WTC11 (cell line): ENCODE measurements around the gene TNFRSF14. TPM values are rescaled to one million over a fixed set of nuclear protein-coding genes. Genes with fewer than 3 reads are reported as not detected.

Experiments used
- ATAC-seq: fragments of 200-7000 bp; cut with Tn5 transposase; 2 replicates; pipeline ENCODE4 v1.10.0; 2021; ENCODE audit warnings: mild to moderate bottlenecking, moderate library complexity
- CTCF ChIA-PET: fragments of 300-600 bp; sonication (Branson Sonifier 250); formaldehyde crosslinking; loops from one replicate; lab custom pipeline; 2021; ENCODE audit warnings: antibody characterized with exemption; lab: Charles Lee
- POLR2A ChIA-PET: fragments of 350-600 bp; sonication (Branson Sonifier 250); formaldehyde crosslinking; loops from one replicate; lab custom pipeline; 2021; ENCODE audit warnings: antibody characterized with exemption; lab: Charles Lee
- DNase-seq: peaks from one replicate; pipeline ENCODE4 v3.0.0; 2021; ENCODE audit warnings: low spot score
- H3K27ac Mint-ChIP-seq: 2 replicates; pipeline ENCODE4 v1.8.0; 2021; ENCODE audit warnings: mixed read lengths
- H3K27me3 Mint-ChIP-seq: 2 replicates; pipeline ENCODE4 v1.8.0; 2021; ENCODE audit warnings: low read depth, mild to moderate bottlenecking, moderate library complexity, mixed read lengths
- H3K36me3 Mint-ChIP-seq: 2 replicates; pipeline ENCODE4 v1.8.0; 2021; ENCODE audit warnings: mixed read lengths
- H3K4me1 Mint-ChIP-seq: 2 replicates; pipeline ENCODE4 v1.8.0; 2022; ENCODE audit warnings: mixed read lengths
- H3K4me3 Mint-ChIP-seq: 2 replicates; pipeline ENCODE4 v1.8.0; 2021; ENCODE audit warnings: mild to moderate bottlenecking, moderate library complexity, mixed read lengths
- H3K9me3 Mint-ChIP-seq: 2 replicates; pipeline ENCODE4 v1.8.0; 2021; ENCODE audit warnings: mixed read lengths
- ETV6 ChIP-seq: sonication (generic); formaldehyde crosslinking; IDR thresholded peaks from 2 replicates; pipeline ENCODE4 v1.8.1; 2022; ENCODE audit warnings: mild to moderate bottlenecking, missing genetic modification reagents
- MXD4 ChIP-seq: fragments of 250-450 bp; sonication (Bioruptor Pico); IDR thresholded peaks from 2 replicates; pipeline ENCODE4 v1.8.0; 2021; ENCODE audit warnings: mild to moderate bottlenecking, moderate library complexity, borderline replicate concordance
- NR2C2 ChIP-seq: sonication (generic); formaldehyde crosslinking; IDR thresholded peaks from 2 replicates; pipeline ENCODE4 v1.8.0; 2022; ENCODE audit warnings: mild to moderate bottlenecking, missing genetic modification reagents
- NR3C1 ChIP-seq: sonication (generic); formaldehyde crosslinking; conservative IDR thresholded peaks from 2 replicates; pipeline ENCODE4 v1.8.1; 2023; ENCODE audit warnings: low read depth, mild to moderate bottlenecking, missing genetic modification reagents
- OVOL2 ChIP-seq: fragments of 250-450 bp; sonication (Bioruptor Pico); IDR thresholded peaks from 2 replicates; pipeline ENCODE4 v1.9.0; 2021; ENCODE audit warnings: mild to moderate bottlenecking, borderline replicate concordance
- ZNF138 ChIP-seq: sonication (generic); formaldehyde crosslinking; conservative IDR thresholded peaks from 2 replicates; pipeline ENCODE4 v1.8.1; 2022; ENCODE audit warnings: mild to moderate bottlenecking, moderate library complexity, missing genetic modification reagents
- ZNF219 ChIP-seq: sonication (generic); formaldehyde crosslinking; IDR thresholded peaks from 2 replicates; pipeline ENCODE4 v1.8.0; 2023; ENCODE audit warnings: missing genetic modification reagents, mild to moderate bottlenecking, borderline replicate concordance
- total RNA-seq: library from RNA; stranded (reverse); gene quantifications from 3 replicates; pipeline ENCODE4 v1.2.3, GENCODE V29; 2021
- TF ChIP-seq, protein P1 (sequence below): sonication (generic); formaldehyde crosslinking; IDR thresholded peaks from 2 replicates; pipeline ENCODE4 v1.8.0; 2022; ENCODE audit warnings: mild to moderate bottlenecking, missing genetic modification reagents
- TF ChIP-seq, protein P2 (sequence below): sonication (generic); formaldehyde crosslinking; IDR thresholded peaks from 2 replicates; pipeline ENCODE4 v1.8.0; 2022; ENCODE audit warnings: mild to moderate bottlenecking, missing genetic modification reagents
- TF ChIP-seq, protein P3 (sequence below): sonication (generic); formaldehyde crosslinking; IDR thresholded peaks from 2 replicates; pipeline ENCODE4 v1.8.0; 2023; ENCODE audit warnings: missing genetic modification reagents
- TF ChIP-seq, protein P4 (sequence below): sonication (generic); formaldehyde crosslinking; IDR thresholded peaks from 2 replicates; pipeline ENCODE4 v1.8.0; 2023; ENCODE audit warnings: missing genetic modification reagents, mild to moderate bottlenecking, borderline replicate concordance
- TF ChIP-seq, protein P5 (sequence below): sonication (generic); formaldehyde crosslinking; IDR thresholded peaks from 2 replicates; pipeline ENCODE4 v1.8.1; 2023; ENCODE audit warnings: mild to moderate bottlenecking, missing genetic modification reagents, moderate library complexity
- TF ChIP-seq, protein P6 (sequence below): sonication (generic); formaldehyde crosslinking; IDR thresholded peaks from 2 replicates; pipeline ENCODE4 v1.8.1; 2022; ENCODE audit warnings: low read depth, missing genetic modification reagents, borderline replicate concordance
- TF ChIP-seq, protein P7 (sequence below): sonication (generic); formaldehyde crosslinking; IDR thresholded peaks from 2 replicates; pipeline ENCODE4 v1.8.1; 2023; ENCODE audit warnings: mild to moderate bottlenecking, missing genetic modification reagents
- TF ChIP-seq, protein P8 (sequence below): fragments of 250-450 bp; sonication (Bioruptor Pico); IDR thresholded peaks from 2 replicates; pipeline ENCODE4 v1.9.0; 2021; ENCODE audit warnings: moderate library complexity, mild to moderate bottlenecking, inconsistent platforms, borderline replicate concordance
- TF ChIP-seq, protein P9 (sequence below): sonication (generic); formaldehyde crosslinking; IDR thresholded peaks from 2 replicates; pipeline ENCODE4 v1.8.1; 2023; ENCODE audit warnings: mild to moderate bottlenecking, missing genetic modification reagents

The TNFRSF14 gene
- total RNA-seq, 1 experiment from 2014 or later = 0.87 TPM

DNA sequence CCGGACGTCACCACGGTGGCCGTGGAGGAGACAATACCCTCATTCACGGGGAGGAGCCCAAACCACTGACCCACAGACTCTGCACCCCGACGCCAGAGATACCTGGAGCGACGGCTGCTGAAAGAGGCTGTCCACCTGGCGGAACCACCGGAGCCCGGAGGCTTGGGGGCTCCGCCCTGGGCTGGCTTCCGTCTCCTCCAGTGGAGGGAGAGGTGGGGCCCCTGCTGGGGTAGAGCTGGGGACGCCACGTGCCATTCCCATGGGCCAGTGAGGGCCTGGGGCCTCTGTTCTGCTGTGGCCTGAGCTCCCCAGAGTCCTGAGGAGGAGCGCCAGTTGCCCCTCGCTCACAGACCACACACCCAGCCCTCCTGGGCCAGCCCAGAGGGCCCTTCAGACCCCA lies 7.0 kb downstream of the TNFRSF14 start (continued):
- TF ChIP-seq, protein P1, sequence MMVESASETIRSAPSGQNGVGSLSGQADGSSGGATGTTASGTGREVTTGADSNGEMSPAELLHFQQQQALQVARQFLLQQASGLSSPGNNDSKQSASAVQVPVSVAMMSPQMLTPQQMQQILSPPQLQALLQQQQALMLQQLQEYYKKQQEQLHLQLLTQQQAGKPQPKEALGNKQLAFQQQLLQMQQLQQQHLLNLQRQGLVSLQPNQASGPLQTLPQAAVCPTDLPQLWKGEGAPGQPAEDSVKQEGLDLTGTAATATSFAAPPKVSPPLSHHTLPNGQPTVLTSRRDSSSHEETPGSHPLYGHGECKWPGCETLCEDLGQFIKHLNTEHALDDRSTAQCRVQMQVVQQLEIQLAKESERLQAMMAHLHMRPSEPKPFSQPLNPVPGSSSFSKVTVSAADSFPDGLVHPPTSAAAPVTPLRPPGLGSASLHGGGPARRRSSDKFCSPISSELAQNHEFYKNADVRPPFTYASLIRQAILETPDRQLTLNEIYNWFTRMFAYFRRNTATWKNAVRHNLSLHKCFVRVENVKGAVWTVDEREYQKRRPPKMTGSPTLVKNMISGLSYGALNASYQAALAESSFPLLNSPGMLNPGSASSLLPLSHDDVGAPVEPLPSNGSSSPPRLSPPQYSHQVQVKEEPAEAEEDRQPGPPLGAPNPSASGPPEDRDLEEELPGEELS = no peak
- TF ChIP-seq, protein P2, sequence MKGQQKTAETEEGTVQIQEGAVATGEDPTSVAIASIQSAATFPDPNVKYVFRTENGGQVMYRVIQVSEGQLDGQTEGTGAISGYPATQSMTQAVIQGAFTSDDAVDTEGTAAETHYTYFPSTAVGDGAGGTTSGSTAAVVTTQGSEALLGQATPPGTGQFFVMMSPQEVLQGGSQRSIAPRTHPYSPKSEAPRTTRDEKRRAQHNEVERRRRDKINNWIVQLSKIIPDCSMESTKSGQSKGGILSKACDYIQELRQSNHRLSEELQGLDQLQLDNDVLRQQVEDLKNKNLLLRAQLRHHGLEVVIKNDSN (CRISPR knock-in tag) = no peak
- TF ChIP-seq, protein P3, sequence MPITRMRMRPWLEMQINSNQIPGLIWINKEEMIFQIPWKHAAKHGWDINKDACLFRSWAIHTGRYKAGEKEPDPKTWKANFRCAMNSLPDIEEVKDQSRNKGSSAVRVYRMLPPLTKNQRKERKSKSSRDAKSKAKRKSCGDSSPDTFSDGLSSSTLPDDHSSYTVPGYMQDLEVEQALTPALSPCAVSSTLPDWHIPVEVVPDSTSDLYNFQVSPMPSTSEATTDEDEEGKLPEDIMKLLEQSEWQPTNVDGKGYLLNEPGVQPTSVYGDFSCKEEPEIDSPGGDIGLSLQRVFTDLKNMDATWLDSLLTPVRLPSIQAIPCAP = no peak
- no peak for TF ChIP-seq NR2C2 (CRISPR knock-in tag)
- no peak for TF ChIP-seq OVOL2 (CRISPR knock-in tag)
- TF ChIP-seq, protein P4, sequence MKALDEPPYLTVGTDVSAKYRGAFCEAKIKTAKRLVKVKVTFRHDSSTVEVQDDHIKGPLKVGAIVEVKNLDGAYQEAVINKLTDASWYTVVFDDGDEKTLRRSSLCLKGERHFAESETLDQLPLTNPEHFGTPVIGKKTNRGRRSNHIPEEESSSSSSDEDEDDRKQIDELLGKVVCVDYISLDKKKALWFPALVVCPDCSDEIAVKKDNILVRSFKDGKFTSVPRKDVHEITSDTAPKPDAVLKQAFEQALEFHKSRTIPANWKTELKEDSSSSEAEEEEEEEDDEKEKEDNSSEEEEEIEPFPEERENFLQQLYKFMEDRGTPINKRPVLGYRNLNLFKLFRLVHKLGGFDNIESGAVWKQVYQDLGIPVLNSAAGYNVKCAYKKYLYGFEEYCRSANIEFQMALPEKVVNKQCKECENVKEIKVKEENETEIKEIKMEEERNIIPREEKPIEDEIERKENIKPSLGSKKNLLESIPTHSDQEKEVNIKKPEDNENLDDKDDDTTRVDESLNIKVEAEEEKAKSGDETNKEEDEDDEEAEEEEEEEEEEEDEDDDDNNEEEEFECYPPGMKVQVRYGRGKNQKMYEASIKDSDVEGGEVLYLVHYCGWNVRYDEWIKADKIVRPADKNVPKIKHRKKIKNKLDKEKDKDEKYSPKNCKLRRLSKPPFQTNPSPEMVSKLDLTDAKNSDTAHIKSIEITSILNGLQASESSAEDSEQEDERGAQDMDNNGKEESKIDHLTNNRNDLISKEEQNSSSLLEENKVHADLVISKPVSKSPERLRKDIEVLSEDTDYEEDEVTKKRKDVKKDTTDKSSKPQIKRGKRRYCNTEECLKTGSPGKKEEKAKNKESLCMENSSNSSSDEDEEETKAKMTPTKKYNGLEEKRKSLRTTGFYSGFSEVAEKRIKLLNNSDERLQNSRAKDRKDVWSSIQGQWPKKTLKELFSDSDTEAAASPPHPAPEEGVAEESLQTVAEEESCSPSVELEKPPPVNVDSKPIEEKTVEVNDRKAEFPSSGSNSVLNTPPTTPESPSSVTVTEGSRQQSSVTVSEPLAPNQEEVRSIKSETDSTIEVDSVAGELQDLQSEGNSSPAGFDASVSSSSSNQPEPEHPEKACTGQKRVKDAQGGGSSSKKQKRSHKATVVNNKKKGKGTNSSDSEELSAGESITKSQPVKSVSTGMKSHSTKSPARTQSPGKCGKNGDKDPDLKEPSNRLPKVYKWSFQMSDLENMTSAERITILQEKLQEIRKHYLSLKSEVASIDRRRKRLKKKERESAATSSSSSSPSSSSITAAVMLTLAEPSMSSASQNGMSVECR = no peak

DNA sequence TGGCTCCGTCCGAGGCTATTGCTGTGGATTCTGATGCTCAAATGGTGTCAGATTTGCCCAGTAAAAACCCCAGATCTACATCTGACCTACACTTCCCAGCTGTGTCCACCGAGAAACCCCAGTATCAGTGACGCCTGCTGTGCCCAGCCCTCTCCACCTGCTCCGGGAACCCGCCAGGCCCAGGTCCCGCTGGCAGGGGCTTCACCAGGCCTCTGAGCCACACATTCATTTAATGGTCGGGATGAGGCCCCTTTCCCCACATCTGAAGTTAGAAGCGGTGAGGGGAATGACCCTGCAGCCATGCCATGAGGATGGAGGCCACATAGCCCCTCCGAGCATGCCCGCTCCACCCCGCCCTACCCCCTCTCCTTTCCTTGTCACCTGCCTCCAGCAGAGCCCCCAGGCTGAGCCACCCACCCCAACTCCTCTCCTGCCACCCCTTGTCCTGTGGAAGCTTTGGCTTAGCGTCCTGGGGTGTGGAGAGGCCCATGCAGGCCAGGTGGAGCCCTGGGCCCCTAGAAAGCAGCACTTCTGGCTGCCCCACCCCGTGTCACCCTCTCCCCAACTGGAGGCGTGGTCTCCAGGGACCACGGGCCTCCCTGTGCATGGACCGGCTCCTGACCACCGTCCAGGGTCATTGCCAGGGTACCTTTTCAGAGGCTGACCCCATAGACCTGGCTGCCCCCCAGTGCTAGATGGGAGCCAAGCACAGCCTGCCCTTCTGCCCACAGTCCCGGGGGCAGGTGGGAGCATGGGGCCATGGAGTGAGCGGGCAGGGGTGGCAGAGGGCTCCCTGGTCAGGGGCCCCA lies 8.0 kb downstream of the TNFRSF14 start:
- ChIA-PET POLR2A (no interaction called here), CTCF (interaction anchor here (1.1 to 3.8 kb wide), 2 partner anchors 21 to 41 kb away, joined by 3 to 28 read pairs; partner anchors contain the start of gene PRXL2B)
- TF ChIP-seq, protein P5, sequence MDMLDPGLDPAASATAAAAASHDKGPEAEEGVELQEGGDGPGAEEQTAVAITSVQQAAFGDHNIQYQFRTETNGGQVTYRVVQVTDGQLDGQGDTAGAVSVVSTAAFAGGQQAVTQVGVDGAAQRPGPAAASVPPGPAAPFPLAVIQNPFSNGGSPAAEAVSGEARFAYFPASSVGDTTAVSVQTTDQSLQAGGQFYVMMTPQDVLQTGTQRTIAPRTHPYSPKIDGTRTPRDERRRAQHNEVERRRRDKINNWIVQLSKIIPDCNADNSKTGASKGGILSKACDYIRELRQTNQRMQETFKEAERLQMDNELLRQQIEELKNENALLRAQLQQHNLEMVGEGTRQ (CRISPR knock-in tag) = no peak
- TF ChIP-seq MXD4 (CRISPR knock-in tag) (no peak), ZNF219 (no peak), NR3C1 (CRISPR knock-in tag) (no peak), ZNF138 (CRISPR knock-in tag) (no peak), ETV6 (CRISPR knock-in tag) (no peak)
- TF ChIP-seq, protein P6, sequence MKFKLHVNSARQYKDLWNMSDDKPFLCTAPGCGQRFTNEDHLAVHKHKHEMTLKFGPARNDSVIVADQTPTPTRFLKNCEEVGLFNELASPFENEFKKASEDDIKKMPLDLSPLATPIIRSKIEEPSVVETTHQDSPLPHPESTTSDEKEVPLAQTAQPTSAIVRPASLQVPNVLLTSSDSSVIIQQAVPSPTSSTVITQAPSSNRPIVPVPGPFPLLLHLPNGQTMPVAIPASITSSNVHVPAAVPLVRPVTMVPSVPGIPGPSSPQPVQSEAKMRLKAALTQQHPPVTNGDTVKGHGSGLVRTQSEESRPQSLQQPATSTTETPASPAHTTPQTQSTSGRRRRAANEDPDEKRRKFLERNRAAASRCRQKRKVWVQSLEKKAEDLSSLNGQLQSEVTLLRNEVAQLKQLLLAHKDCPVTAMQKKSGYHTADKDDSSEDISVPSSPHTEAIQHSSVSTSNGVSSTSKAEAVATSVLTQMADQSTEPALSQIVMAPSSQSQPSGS (CRISPR knock-in tag) = no peak
- TF ChIP-seq, protein P7, sequence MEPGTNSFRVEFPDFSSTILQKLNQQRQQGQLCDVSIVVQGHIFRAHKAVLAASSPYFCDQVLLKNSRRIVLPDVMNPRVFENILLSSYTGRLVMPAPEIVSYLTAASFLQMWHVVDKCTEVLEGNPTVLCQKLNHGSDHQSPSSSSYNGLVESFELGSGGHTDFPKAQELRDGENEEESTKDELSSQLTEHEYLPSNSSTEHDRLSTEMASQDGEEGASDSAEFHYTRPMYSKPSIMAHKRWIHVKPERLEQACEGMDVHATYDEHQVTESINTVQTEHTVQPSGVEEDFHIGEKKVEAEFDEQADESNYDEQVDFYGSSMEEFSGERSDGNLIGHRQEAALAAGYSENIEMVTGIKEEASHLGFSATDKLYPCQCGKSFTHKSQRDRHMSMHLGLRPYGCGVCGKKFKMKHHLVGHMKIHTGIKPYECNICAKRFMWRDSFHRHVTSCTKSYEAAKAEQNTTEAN = no peak
- TF ChIP-seq, protein P8, sequence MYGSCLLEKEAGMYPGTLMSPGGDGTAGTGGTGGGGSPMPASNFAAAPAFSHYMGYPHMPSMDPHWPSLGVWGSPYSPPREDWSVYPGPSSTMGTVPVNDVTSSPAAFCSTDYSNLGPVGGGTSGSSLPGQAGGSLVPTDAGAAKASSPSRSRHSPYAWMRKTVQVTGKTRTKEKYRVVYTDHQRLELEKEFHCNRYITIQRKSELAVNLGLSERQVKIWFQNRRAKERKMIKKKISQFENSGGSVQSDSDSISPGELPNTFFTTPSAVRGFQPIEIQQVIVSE (CRISPR knock-in tag) = no peak
- TF ChIP-seq, protein P9, sequence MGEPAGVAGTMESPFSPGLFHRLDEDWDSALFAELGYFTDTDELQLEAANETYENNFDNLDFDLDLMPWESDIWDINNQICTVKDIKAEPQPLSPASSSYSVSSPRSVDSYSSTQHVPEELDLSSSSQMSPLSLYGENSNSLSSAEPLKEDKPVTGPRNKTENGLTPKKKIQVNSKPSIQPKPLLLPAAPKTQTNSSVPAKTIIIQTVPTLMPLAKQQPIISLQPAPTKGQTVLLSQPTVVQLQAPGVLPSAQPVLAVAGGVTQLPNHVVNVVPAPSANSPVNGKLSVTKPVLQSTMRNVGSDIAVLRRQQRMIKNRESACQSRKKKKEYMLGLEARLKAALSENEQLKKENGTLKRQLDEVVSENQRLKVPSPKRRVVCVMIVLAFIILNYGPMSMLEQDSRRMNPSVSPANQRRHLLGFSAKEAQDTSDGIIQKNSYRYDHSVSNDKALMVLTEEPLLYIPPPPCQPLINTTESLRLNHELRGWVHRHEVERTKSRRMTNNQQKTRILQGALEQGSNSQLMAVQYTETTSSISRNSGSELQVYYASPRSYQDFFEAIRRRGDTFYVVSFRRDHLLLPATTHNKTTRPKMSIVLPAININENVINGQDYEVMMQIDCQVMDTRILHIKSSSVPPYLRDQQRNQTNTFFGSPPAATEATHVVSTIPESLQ (CRISPR knock-in tag) = no peak
- Mint-ChIP-seq H3K4me3 (no peak overlapping the region), H3K27ac (no peak overlapping the region), H3K9me3 (no peaks in the 10 kb centered on the region), H3K4me1 (0 out of 2 replicates have a peak, but pooled peaks cover 3% of the 10 kb centered on the region), H3K36me3 (no peaks in the 10 kb centered on the region), H3K27me3 (no peaks in the 10 kb centered on the region)
- DNase-seq (no peak), ATAC-seq (no peak)
